ENCODE measurements around the gene TAP1.

TAP1 gene

DNA sequence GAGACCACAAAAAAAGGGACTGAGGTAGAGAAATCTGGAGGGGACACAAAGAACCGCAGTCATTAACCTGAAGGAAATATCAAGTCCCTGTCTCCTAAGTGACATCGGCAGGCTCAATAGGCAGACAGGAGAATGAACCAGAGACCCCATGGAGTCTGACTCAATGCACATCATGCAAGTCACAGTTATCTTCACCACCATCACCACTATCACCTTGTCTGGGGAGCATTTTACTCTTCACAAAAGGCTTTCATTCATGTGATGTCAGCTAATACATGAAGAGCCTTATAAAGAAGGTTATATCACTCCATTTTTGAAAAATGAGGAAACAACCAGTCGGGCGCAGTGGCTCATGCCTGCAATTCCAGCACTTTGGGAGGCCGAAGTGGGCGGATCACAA lies 4.4 kb downstream of the TAP1 start:
- TF ChIP-seq, protein P1, sequence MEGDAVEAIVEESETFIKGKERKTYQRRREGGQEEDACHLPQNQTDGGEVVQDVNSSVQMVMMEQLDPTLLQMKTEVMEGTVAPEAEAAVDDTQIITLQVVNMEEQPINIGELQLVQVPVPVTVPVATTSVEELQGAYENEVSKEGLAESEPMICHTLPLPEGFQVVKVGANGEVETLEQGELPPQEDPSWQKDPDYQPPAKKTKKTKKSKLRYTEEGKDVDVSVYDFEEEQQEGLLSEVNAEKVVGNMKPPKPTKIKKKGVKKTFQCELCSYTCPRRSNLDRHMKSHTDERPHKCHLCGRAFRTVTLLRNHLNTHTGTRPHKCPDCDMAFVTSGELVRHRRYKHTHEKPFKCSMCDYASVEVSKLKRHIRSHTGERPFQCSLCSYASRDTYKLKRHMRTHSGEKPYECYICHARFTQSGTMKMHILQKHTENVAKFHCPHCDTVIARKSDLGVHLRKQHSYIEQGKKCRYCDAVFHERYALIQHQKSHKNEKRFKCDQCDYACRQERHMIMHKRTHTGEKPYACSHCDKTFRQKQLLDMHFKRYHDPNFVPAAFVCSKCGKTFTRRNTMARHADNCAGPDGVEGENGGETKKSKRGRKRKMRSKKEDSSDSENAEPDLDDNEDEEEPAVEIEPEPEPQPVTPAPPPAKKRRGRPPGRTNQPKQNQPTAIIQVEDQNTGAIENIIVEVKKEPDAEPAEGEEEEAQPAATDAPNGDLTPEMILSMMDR (IDR thresholded peaks at IDR 0.05) = no peak

- TF ChIP-seq, protein P1 (IDR thresholded peaks at IDR 0.05) = no peak
Observed at GRCh38 chr6:32847795-32848194, 5.7 kb downstream of the TAP1 start.

GRCh38 chr6:32847004-32847403 lies 6.5 kb downstream of the TAP1 start:
- TF ChIP-seq, protein P1 (IDR thresholded peaks at IDR 0.05) = no peak

- TF ChIP-seq, protein P1 (IDR thresholded peaks at IDR 0.05) = no peak
Observed at GRCh38 chr6:32845384-32845884, 8.1 kb downstream of the TAP1 start.

- TF ChIP-seq, protein P1 (IDR thresholded peaks at IDR 0.05) = no peak
Observed at GRCh38 chr6:32844839-32845383, 8.6 kb downstream of the TAP1 start.

- TF ChIP-seq, protein P1 (IDR thresholded peaks at IDR 0.05) = no peak
Observed at GRCh38 chr6:32843979-32844838, 9.3 kb downstream of the TAP1 start, which contains the start of gene PSMB8. Gene PSMB8, minus strand, starts transcription at chr6:32844047. Its CDS starts 51 bp downstream, at chr6:32843996.

GRCh38 chr6:32843331-32843978 lies 10.0 kb downstream of the TAP1 start:
- TF ChIP-seq, protein P1 (IDR thresholded peaks at IDR 0.05) = no peak

Measured in LNCAP (cell line).